Suprapubic skin (tissue), 4 donors: ENCODE measurements around the gene CMSS1. TPM values are rescaled to one million over a fixed set of nuclear protein-coding genes. Genes with fewer than 3 reads are reported as not detected.

Experiments
- DNase-seq, 2 donors: peaks; one replicate each; pipeline ENCODE4 v3.0.0-alpha.2; 2019; ENCODE audit warnings: low spot score in 2 of 2
- H3K27ac ChIP-seq: fragments of 200-600 bp; sonication (generic); one replicate; pipeline ENCODE4 v1.5.1; 2019
- H3K27me3 ChIP-seq: fragments of 200-600 bp; sonication (generic); one replicate; pipeline ENCODE4 v1.5.1; 2019
- H3K36me3 ChIP-seq: fragments of 200-600 bp; sonication (generic); one replicate; pipeline ENCODE4 v1.5.1; 2019
- H3K4me1 ChIP-seq: fragments of 200-600 bp; sonication (generic); one replicate; pipeline ENCODE4 v1.5.1; 2019
- H3K4me3 ChIP-seq: fragments of 200-600 bp; sonication (generic); one replicate; pipeline ENCODE4 v1.5.1; 2019; ENCODE audit warnings: mild to moderate bottlenecking
- H3K9me3 ChIP-seq: fragments of 200-600 bp; sonication (generic); one replicate; pipeline ENCODE4 v1.5.1; 2019
- CTCF ChIP-seq, 2 donors: fragments of 200-600 bp in 1 of 2; fragments of 450-650 bp in 1 of 2; sonication (generic) in 1 of 2; IDR thresholded peaks; one replicate each; pipeline ENCODE4 v1.5.1; 2016 to 2019; ENCODE audit warnings: antibody characterized with exemption in 2 of 2, mild to moderate bottlenecking in 1 of 2, moderate library complexity in 1 of 2
- EP300 ChIP-seq: sonication (generic); formaldehyde crosslinking; IDR thresholded peaks from one replicate; pipeline ENCODE4 v1.6.1; 2017; ENCODE audit warnings: antibody characterized with exemption
- POLR2A ChIP-seq, 2 donors: fragments of 450-650 bp; IDR thresholded peaks; one replicate each; pipeline ENCODE4 v1.6.1; 2017; ENCODE audit warnings: antibody characterized with exemption in 2 of 2, mild to moderate bottlenecking in 2 of 2, moderate library complexity in 2 of 2
- POLR2AphosphoS5 ChIP-seq, 3 donors: sonication (generic); formaldehyde crosslinking; IDR thresholded peaks; one replicate each; pipeline ENCODE4 v1.6.1; 2017; ENCODE audit warnings: antibody characterized with exemption in 3 of 3
- WGBS: methylation state at CpG from one replicate; pipeline ENCODE4 v1.1.5; 2018; 5-methylcytosine and 5-hydroxymethylcytosine counted together
- total RNA-seq, 4 donors: library from RNA; depleted of rRNA; stranded (reverse); fragments of >200 nt; gene quantifications; one replicate each; pipeline ENCODE4 v1.1.0, GENCODE V29; 2016

CMSS1 gene
- total RNA-seq, 4 donors from 2014 or later = 13.2 to 17.1 (median 13.5) TPM

GRCh38 chr3:100157685-100158084, 340.0 kb downstream of the CMSS1 start:
- Histone ChIP-seq H3K27me3 (no peaks in the 10 kb centered on the region), H3K36me3 (peaks cover 3% of the 10 kb centered on the region), H3K4me1 (peaks cover 5% of the 10 kb centered on the region), H3K4me3 (no peak overlapping the region), H3K27ac (no peak overlapping the region), H3K9me3 (no peaks in the 10 kb centered on the region)
- 80% methylated on average over 2 of the region's 2 CpGs for WGBS
- DNase-seq = no peak
- no peak for TF ChIP-seq CTCF (IDR thresholded peaks at IDR 0.05)
- TF ChIP-seq POLR2A (IDR thresholded peaks at IDR 0.05) = no peak
- no peak for TF ChIP-seq POLR2AphosphoS5 (IDR thresholded peaks at IDR 0.05)
- TF ChIP-seq EP300 = no peak

GRCh38 chr3:100158918-100159330, 341.3 kb downstream of the CMSS1 start:
- Histone ChIP-seq H3K27me3 (no peaks in the 10 kb centered on the region), H3K4me3 (no peak overlapping the region), H3K36me3 (peaks cover 3% of the 10 kb centered on the region), H3K9me3 (no peaks in the 10 kb centered on the region), H3K4me1 (peaks cover 5% of the 10 kb centered on the region), H3K27ac (no peak overlapping the region)
- 68% methylated on average over 2 of the region's 2 CpGs for WGBS
- no peak for DNase-seq
- TF ChIP-seq POLR2AphosphoS5 (IDR thresholded peaks at IDR 0.05) (no peak), CTCF (IDR thresholded peaks at IDR 0.05) (no peak)

- Histone ChIP-seq H3K27ac (peak overlapping the region; percentile 0), H3K4me3 (no peak overlapping the region)
Measured at GRCh38 chr3:100159331-100160153, 341.9 kb downstream of the CMSS1 start.

GRCh38 chr3:100160521-100160920, 342.9 kb downstream of the CMSS1 start:
- Histone ChIP-seq H3K9me3 (no peaks in the 10 kb centered on the region), H3K4me1 (peaks cover 12% of the 10 kb centered on the region), H3K27ac (no peak overlapping the region), H3K4me3 (no peak overlapping the region), H3K36me3 (peaks cover 3% of the 10 kb centered on the region), H3K27me3 (no peaks in the 10 kb centered on the region)
- no peak for DNase-seq
- TF ChIP-seq POLR2A (IDR thresholded peaks at IDR 0.05) = no peak
- TF ChIP-seq CTCF (IDR thresholded peaks at IDR 0.05) = no peak
- no peak for TF ChIP-seq POLR2AphosphoS5 (IDR thresholded peaks at IDR 0.05)
- no peak for TF ChIP-seq EP300
- WGBS = 99% methylated on average over 2 of the region's 2 CpGs

More at GRCh38 chr3:100159331-100160153, 341.9 kb downstream of the CMSS1 start:
- H3K36me3 ChIP-seq = peaks cover 3% of the 10 kb centered on the region
- TF ChIP-seq POLR2A (IDR thresholded peaks at IDR 0.05) (no peak), CTCF (IDR thresholded peaks at IDR 0.05) (no peak), POLR2AphosphoS5 (IDR thresholded peaks at IDR 0.05) (no peak)
- H3K4me1 ChIP-seq = peaks cover 7% of the 10 kb centered on the region
- no peak for DNase-seq
- no peaks in the 10 kb centered on the region for H3K9me3 ChIP-seq
- no peaks in the 10 kb centered on the region for H3K27me3 ChIP-seq
- WGBS = 59% methylated on average over 4 of the region's 4 CpGs

- Histone ChIP-seq H3K27me3 (no peaks in the 10 kb centered on the region), H3K4me3 (no peak overlapping the region), H3K27ac (no peak overlapping the region), H3K4me1 (peaks cover 12% of the 10 kb centered on the region), H3K36me3 (peaks cover 3% of the 10 kb centered on the region), H3K9me3 (no peaks in the 10 kb centered on the region)
- DNase-seq = no peak
- 69% methylated on average over 2 of the region's 2 CpGs for WGBS
- no peak for TF ChIP-seq POLR2AphosphoS5 (IDR thresholded peaks at IDR 0.05)
- TF ChIP-seq CTCF (IDR thresholded peaks at IDR 0.05) = no peak
- no peak for TF ChIP-seq EP300
- no peak for TF ChIP-seq POLR2A (IDR thresholded peaks at IDR 0.05)
Measured at GRCh38 chr3:100163787-100164186, 346.1 kb downstream of the CMSS1 start.
